H9 (cell line): ENCODE data around the gene MIAT. TPM values are rescaled to one million over a fixed set of nuclear protein-coding genes. Genes with fewer than 3 reads are reported as not detected.

Experiments
- DNase-seq: peaks from one replicate; pipeline ENCODE4 v3.0.0-alpha.2; 2017
- H2AFZ ChIP-seq: one replicate; pipeline ENCODE4 v1.6.1; 2013; ENCODE audit warnings: mild to moderate bottlenecking, low read length, control low read depth, moderate library complexity
- H2AK5ac ChIP-seq: 2 replicates; pipeline ENCODE4 v1.6.1; 2013; ENCODE audit warnings: low read length, control low read depth, mixed read lengths; ENCODE audit not compliant: insufficient read length
- H2BK120ac ChIP-seq: one replicate; pipeline ENCODE4 v1.6.1; 2013; ENCODE audit warnings: low read depth, mild to moderate bottlenecking, low read length, control low read depth, inconsistent platforms; ENCODE audit not compliant: poor library complexity, severe bottlenecking
- H2BK12ac ChIP-seq: 2 replicates; pipeline ENCODE4 v1.6.1; 2013; ENCODE audit warnings: low read length, control low read depth, mixed read lengths, low read depth; ENCODE audit not compliant: insufficient read length
- H2BK15ac ChIP-seq: 2 replicates; pipeline ENCODE4 v1.6.1; 2013; ENCODE audit warnings: low read depth, low read length, control low read depth
- H2BK20ac ChIP-seq: one replicate; pipeline ENCODE4 v1.6.1; 2013; ENCODE audit warnings: low read depth, mild to moderate bottlenecking, low read length, control low read depth, inconsistent platforms; ENCODE audit not compliant: poor library complexity, severe bottlenecking
- H2BK5ac ChIP-seq: 2 replicates; pipeline ENCODE4 v1.6.1; 2013; ENCODE audit warnings: low read length, control low read depth, mixed read lengths; ENCODE audit not compliant: insufficient read length
- H3K14ac ChIP-seq: 2 replicates; pipeline ENCODE4 v1.6.1; 2013; ENCODE audit warnings: low read length, control low read depth; ENCODE audit not compliant: insufficient read depth
- H3K18ac ChIP-seq: 2 replicates; pipeline ENCODE4 v1.6.1; 2013; ENCODE audit warnings: low read depth, mild to moderate bottlenecking, mixed read lengths, low read length, control low read depth; ENCODE audit not compliant: insufficient read length
- H3K23ac ChIP-seq: 2 replicates; pipeline ENCODE4 v1.6.1; 2013; ENCODE audit warnings: low read length, control low read depth, mixed read lengths, low read depth; ENCODE audit not compliant: insufficient read length
- H3K23me2 ChIP-seq: 2 replicates; pipeline ENCODE4 v1.6.1; 2013; ENCODE audit warnings: low read depth, mild to moderate bottlenecking, mixed read lengths, low read length, control low read depth; ENCODE audit not compliant: insufficient read length, poor library complexity, severe bottlenecking
- H3K27ac ChIP-seq: 2 replicates; pipeline ENCODE4 v1.5.1; 2013; ENCODE audit warnings: low read length, control low read depth, mixed read lengths, low read depth; ENCODE audit not compliant: insufficient read length
- H3K27me3 ChIP-seq: 2 replicates; pipeline ENCODE4 v1.6.1; 2013; ENCODE audit warnings: low read length, control low read depth, inconsistent platforms; ENCODE audit not compliant: insufficient read depth
- H3K4ac ChIP-seq: 2 replicates; pipeline ENCODE4 v1.6.1; 2013; ENCODE audit warnings: low read depth, mild to moderate bottlenecking, control low read depth, inconsistent platforms, low read length, moderate library complexity
- H3K4me1 ChIP-seq: 2 replicates; pipeline ENCODE4 v1.6.1; 2013; ENCODE audit warnings: low read length, control low read depth, inconsistent platforms; ENCODE audit not compliant: insufficient read depth
- H3K4me2 ChIP-seq: 2 replicates; pipeline ENCODE4 v1.6.1; 2013; ENCODE audit warnings: low read length, control low read depth, mixed read lengths; ENCODE audit not compliant: insufficient read length, insufficient read depth
- H3K56ac ChIP-seq: 2 replicates; pipeline ENCODE4 v1.6.1; 2013; ENCODE audit warnings: low read depth, mild to moderate bottlenecking, mixed read lengths, low read length, control low read depth; ENCODE audit not compliant: insufficient read length
- H3K79me1 ChIP-seq: 2 replicates; pipeline ENCODE4 v1.6.1; 2013; ENCODE audit warnings: low read depth, mild to moderate bottlenecking, moderate library complexity, low read length, control low read depth, inconsistent platforms; ENCODE audit not compliant: insufficient read depth, poor library complexity, severe bottlenecking
- H3K79me2 ChIP-seq: 2 replicates; pipeline ENCODE4 v1.6.1; 2013; ENCODE audit warnings: low read length, control low read depth, inconsistent platforms; ENCODE audit not compliant: insufficient read depth
- H3K9ac ChIP-seq: 2 replicates; pipeline ENCODE4 v1.6.1; 2013; ENCODE audit warnings: low read length, control low read depth, mixed read lengths; ENCODE audit not compliant: insufficient read length; ENCODE audit errors: extremely low read depth
- H3K9me3 ChIP-seq: one replicate; pipeline ENCODE4 v1.6.1; 2013; ENCODE audit warnings: low read depth, low read length, inconsistent platforms; ENCODE audit not compliant: control insufficient read depth
- H3T11ph ChIP-seq: one replicate; pipeline ENCODE4 v1.6.1; 2013; ENCODE audit warnings: mild to moderate bottlenecking, low read length, control low read depth, inconsistent platforms
- H4K20me1 ChIP-seq: one replicate; pipeline ENCODE4 v1.6.1; 2013; ENCODE audit not compliant: control insufficient read depth, insufficient read length, insufficient read depth
- H4K5ac ChIP-seq: 2 replicates; pipeline ENCODE4 v1.6.1; 2013; ENCODE audit warnings: low read depth, mild to moderate bottlenecking, mixed read lengths, low read length, control low read depth; ENCODE audit not compliant: insufficient read length
- H4K8ac ChIP-seq: replicated peaks from 2 replicates; pipeline ENCODE4 v1.6.1; 2013; ENCODE audit warnings: low read length, control low read depth, mixed read lengths, low read depth; ENCODE audit not compliant: insufficient read length
- H4K91ac ChIP-seq: 2 replicates; pipeline ENCODE4 v1.6.1; 2013; ENCODE audit warnings: low read depth, mild to moderate bottlenecking, moderate library complexity, mixed read lengths, low read length, control low read depth; ENCODE audit not compliant: insufficient read length
- H3K27ac Mint-ChIP-seq, 3 experiments: 2 replicates in 2 of 3; 3 replicates in 1 of 3; pipeline ENCODE4 v1.8.0; 2020 to 2021; ENCODE audit warnings: mixed read lengths in 3 of 3, mild to moderate bottlenecking in 1 of 3, moderate library complexity in 1 of 3
- H3K27me3 Mint-ChIP-seq: 2 replicates; pipeline ENCODE4 v1.8.0; 2021; ENCODE audit warnings: low read depth, mild to moderate bottlenecking, moderate library complexity, mixed read lengths
- H3K36me3 Mint-ChIP-seq, 3 experiments: 2 replicates in 2 of 3; 3 replicates in 1 of 3; pipeline ENCODE4 v1.8.0; 2020 to 2021; ENCODE audit warnings: low read depth in 3 of 3, mixed read lengths in 3 of 3; ENCODE audit not compliant: insufficient read depth in 1 of 3
- H3K4me1 Mint-ChIP-seq, 2 experiments: 2 replicates each; pipeline ENCODE4 v1.8.0; 2020; ENCODE audit warnings: mixed read lengths in 2 of 2
- H3K4me3 Mint-ChIP-seq, 2 experiments: 2 replicates in 1 of 2; 3 replicates in 1 of 2; pipeline ENCODE4 v1.8.0; 2020 to 2021; ENCODE audit warnings: mild to moderate bottlenecking in 2 of 2, mixed read lengths in 2 of 2, moderate library complexity in 1 of 2
- H3K9me3 Mint-ChIP-seq, 2 experiments: 2 replicates in 1 of 2; 3 replicates in 1 of 2; pipeline ENCODE4 v1.8.0; 2020; ENCODE audit warnings: mild to moderate bottlenecking in 2 of 2, mixed read lengths in 2 of 2, moderate library complexity in 1 of 2
- WGBS: extraction: QIAGEN DNeasy Blood & Tissue Kit; methylation state at CpG from one replicate; pipeline ENCODE4 v1.1.7; 2013; ENCODE audit warnings: missing lambda C conversion rate, low lambda C conversion rate, mixed read lengths; ENCODE audit not compliant: insufficient read length; ENCODE audit errors: extremely low coverage; 5-methylcytosine and 5-hydroxymethylcytosine counted together
- total RNA-seq: library from RNA; stranded (reverse); gene quantifications from 2 replicates; pipeline ENCODE4 v1.2.1, GENCODE V29; 2021
- TF ChIP-seq, protein P1 (sequence below): fragments of 200-600 bp; sonication (generic); conservative IDR thresholded peaks from 3 replicates; pipeline ENCODE4 v1.8.0; 2021; ENCODE audit warnings: antibody characterized with exemption, mild to moderate bottlenecking

Gene MIAT
- total RNA-seq, 1 experiment from 2014 or later = 85.6 TPM

DNA sequence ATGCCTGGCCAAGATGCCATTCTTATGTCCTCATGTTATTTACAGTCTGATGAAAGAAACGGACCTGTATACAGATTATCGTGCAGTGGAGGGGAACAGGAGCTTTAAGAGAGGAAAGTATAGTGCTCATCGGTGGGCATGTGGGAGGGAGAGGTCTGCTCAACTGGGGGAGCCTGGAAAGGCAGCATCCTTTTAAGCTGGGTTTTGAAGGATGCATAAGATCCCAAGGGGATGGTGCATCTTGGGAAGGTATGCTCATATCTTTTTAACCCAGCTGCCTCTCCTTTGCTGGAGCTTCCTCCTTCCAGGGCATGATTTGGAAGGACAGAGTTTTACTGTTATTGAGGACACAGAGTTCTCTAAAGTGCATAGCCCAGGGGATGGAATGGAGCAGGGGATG is 34.8 kb downstream of the MIAT start:
- no peak overlapping the region for H4K5ac ChIP-seq
- H3K14ac ChIP-seq = no peak overlapping the region
- H2BK5ac ChIP-seq = no peak overlapping the region

More for the DNA sequence above, 34.8 kb downstream of the MIAT start:
- H2AFZ ChIP-seq = no peak overlapping the region
- H3K27ac Mint-ChIP-seq = peak overlapping the region in 1 of 3 experiments; percentile 21; a peak in 1 of 7 replicates
- TF ChIP-seq, protein P1, sequence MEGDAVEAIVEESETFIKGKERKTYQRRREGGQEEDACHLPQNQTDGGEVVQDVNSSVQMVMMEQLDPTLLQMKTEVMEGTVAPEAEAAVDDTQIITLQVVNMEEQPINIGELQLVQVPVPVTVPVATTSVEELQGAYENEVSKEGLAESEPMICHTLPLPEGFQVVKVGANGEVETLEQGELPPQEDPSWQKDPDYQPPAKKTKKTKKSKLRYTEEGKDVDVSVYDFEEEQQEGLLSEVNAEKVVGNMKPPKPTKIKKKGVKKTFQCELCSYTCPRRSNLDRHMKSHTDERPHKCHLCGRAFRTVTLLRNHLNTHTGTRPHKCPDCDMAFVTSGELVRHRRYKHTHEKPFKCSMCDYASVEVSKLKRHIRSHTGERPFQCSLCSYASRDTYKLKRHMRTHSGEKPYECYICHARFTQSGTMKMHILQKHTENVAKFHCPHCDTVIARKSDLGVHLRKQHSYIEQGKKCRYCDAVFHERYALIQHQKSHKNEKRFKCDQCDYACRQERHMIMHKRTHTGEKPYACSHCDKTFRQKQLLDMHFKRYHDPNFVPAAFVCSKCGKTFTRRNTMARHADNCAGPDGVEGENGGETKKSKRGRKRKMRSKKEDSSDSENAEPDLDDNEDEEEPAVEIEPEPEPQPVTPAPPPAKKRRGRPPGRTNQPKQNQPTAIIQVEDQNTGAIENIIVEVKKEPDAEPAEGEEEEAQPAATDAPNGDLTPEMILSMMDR = no peak
- no peak overlapping the region for H2BK15ac ChIP-seq
- H2BK20ac ChIP-seq = no peak overlapping the region
- no peak overlapping the region for H3K23ac ChIP-seq
- H3K27me3 Mint-ChIP-seq = peaks cover 17% of the 10 kb centered on the region
- H3K4me1 ChIP-seq = 0 out of 2 replicates have a peak, but pooled peaks cover 2% of the 10 kb centered on the region
- no peak overlapping the region for H2AK5ac ChIP-seq
- no peak overlapping the region for H2BK12ac ChIP-seq
- DNase-seq = no peak
- no CpG with 5 or more reads among the region's 3 CpGs for WGBS
- H3K9me3 Mint-ChIP-seq = peaks cover 2 to 14% of the 10 kb centered on the region in 2 experiments; a peak in 3 of 5 replicates
- H3K4me2 ChIP-seq = no peak overlapping the region
- peaks cover 37 to 39% of the 10 kb centered on the region in 2 experiments for H3K4me1 Mint-ChIP-seq
- H4K91ac ChIP-seq = no peak overlapping the region
- no peaks in the 10 kb centered on the region for H4K20me1 ChIP-seq
- no peak overlapping the region for H3K4ac ChIP-seq
- H3T11ph ChIP-seq = no peak overlapping the region
- H3K27ac ChIP-seq = no peak overlapping the region
- no peaks in the 10 kb centered on the region for H3K23me2 ChIP-seq
- no peak overlapping the region for H2BK120ac ChIP-seq
- H3K9ac ChIP-seq = no peak overlapping the region
- no peaks in the 10 kb centered on the region for H3K79me1 ChIP-seq
- peaks cover 6 to 18% (median 12%) of the 10 kb centered on the region in 3 experiments; a peak in 6 of 7 replicates for H3K36me3 Mint-ChIP-seq
- no peaks in the 10 kb centered on the region for H3K27me3 ChIP-seq
- no peaks in the 10 kb centered on the region for H3K9me3 ChIP-seq
- H3K4me3 Mint-ChIP-seq = no peak overlapping the region
- H3K79me2 ChIP-seq = no peaks in the 10 kb centered on the region
- H4K8ac ChIP-seq = no peak overlapping the region
- no peak overlapping the region for H3K56ac ChIP-seq
- H3K18ac ChIP-seq = no peak overlapping the region
